NOMO-1 treated with DMSO at 0.1 percent for 48 hours (cell line): Measurements from ENCODE around the gene DEAF1.
"Not testable (repeated sequence)": the region's sequence is repeated elsewhere in the genome, so short reads cannot be mapped to it uniquely, and the experiment has no call there.

ENCODE experiments used
- DNase-seq: peaks from one replicate; lab custom pipeline; 2025; ENCODE audit not compliant: unreplicated experiment; lab: John Stamatoyannopoulos, UW

The DEAF1 gene, protein sequence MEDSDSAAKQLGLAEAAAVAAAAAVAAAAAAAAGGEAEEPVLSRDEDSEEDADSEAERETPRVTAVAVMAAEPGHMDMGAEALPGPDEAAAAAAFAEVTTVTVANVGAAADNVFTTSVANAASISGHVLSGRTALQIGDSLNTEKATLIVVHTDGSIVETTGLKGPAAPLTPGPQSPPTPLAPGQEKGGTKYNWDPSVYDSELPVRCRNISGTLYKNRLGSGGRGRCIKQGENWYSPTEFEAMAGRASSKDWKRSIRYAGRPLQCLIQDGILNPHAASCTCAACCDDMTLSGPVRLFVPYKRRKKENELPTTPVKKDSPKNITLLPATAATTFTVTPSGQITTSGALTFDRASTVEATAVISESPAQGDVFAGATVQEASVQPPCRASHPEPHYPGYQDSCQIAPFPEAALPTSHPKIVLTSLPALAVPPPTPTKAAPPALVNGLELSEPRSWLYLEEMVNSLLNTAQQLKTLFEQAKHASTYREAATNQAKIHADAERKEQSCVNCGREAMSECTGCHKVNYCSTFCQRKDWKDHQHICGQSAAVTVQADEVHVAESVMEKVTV

DNA sequence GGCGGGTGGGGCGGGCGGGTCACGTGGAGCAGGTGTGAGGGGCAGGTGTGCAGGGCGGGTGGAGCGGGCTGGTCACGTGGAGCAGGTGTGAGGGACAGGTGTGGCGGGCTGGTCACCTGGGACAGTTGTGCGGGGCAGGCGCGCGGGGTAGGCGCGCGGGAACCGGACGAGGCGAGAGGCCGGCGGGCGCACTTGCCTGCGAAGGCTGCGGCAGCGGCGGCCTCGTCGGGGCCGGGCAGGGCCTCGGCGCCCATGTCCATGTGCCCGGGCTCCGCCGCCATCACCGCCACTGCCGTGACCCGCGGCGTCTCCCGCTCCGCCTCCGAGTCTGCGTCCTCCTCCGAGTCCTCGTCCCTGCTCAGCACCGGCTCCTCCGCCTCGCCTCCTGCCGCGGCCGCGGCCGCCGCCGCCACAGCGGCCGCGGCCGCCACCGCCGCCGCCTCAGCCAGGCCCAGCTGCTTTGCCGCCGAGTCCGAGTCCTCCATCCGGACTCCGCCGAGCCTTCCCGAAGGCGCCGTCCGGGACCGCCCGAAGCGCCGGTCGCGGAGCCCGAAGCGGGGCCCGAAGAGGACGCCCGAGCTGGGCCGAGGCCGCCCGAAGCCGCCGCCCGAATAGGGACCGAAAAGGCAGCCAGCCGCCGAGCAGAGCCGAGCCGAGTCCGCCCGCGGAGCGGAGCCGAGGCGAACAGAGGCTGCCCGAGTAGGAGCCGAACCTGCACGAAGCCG, at the start of gene DEAF1:
Gene DEAF1, minus strand, starts transcription at position 660 of the 725 bp plus-strand sequence. Its CDS starts 175 bp downstream, at position 485.
- DNase-seq, result peak; percentile 97

DNA sequence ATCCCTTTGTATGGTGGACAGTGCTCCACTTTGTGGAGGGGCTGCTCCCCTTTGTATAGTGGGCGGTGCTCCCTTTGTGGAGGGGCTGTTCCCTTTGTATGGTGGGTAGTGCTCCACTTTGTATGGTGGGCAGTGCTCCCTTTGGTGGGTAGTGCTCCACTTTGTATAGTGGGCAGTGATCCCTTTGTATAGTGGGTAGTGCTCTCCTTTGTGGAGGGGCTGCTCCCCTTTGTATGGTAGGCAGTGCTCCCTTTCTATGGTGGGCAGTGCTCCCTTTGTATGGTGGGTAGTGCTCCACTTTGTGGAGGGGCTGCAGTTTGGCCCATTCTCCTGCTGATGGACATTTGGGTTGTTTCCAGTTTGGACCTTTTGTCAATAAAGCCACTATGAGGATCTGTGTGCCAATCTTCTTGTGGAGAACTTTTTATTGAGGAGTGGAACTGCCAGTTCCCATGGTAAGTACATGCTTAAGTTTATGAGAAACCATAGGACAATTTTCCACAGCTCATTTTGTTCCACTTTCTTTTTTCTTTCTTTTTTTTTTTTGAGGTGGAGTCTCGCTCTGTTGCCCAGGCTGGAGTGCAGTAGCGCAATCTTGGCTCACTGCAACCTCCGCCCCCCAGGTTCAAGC, 47.7 kb upstream of the DEAF1 start:
- no peak for DNase-seq

DNA sequence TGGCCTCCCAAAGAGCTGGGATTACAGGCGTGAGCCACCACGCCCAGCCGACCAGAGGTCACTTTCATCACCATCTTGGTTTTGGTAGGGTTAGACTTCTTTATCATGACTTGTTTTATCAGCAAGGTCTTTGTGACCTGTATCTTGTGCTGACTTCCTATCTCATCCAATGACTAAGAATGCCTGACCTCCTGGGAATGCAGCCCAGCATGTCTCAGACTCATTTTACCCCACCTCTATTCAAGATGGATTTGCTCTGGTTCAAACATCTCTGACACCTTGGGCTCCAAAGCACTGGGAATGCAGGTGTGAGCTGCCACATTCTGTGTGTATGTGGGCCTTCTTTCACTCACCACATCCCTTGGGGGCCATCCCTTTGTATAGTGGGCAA, 47.1 kb upstream of the DEAF1 start:
- DNase-seq, result no peak

DNA sequence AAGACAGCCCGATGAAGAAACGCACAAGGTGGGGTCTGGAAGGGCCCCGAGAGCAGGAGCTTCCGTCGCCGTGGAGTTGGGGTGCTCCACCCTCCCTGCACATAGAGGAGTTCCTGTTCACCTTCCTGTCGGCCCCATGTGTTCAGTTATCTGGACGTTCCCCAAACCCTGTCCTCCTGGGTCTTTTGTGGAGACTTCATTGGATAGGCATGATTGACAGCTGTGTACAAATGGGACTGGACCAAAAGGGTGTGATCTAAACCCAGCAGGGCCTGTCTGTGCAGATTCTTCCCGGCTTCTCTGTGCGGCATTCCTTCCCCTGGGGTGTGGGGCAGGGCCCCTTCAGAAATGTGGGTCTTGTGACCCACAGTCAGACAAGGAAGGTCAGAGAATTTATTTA, 42.9 kb upstream of the DEAF1 start:
- DNase-seq, result not testable (repeated sequence)

DNA sequence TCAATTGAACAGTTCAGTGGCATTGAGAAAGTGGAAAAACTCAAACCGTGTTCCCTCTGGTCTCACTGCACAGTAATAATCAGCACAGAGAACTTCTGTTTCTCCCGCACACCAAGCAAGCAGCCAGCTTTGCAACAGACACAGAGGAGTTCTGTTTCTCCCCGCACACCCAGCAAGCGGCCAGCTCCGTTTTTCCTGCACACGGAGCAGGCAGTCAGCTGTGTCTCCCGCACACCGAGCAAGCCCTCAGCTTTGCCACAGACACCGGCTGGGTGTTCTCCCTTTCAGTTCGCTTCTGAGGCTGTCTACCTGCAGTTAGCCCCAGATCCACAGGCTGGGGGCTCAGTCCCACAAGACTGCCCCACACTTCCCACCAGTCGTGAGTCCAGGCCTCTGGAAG, 42.3 kb upstream of the DEAF1 start:
- DNase-seq, result no peak

DNA sequence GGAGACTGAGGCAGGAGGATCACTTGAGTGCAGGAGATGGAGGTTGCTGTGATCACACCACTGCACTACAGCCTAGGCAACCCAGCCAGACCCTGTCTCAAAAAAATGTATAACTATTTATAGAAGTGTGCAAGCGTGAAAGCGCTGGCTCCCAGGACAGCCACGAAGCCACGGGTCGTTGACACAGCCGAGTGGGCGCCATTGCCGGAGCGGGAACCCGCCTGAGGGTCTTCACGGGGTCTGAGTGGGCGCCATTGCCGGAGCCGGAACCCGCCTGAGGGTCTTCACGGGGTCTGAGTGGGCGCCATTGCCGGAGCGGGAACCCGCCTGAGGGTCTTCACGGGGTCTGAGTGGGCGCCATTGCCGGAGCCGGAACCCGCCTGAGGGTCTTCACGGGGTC, 39.5 kb upstream of the DEAF1 start:
- not testable (repeated sequence) for DNase-seq

DNA sequence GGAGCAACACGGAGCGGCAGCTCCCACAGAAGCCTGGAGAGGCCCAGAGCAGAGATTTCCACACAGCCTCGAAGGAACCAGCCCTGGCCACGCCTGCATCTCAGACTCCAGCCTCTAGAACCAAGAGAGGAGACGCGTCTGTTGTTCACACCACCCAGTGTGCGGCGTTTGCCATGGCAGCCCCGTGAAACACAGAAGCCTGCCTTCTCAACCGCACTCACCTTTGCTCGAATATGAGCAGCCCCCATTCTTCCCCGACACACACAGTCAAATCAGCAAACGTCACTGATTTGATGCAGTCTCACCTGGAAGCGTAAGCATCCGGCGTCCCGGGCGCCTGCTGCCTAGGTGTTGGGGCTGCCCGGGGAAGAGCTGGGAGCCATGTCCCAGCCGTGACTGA, 38.0 kb upstream of the DEAF1 start:
- DNase-seq, result no peak

DNA sequence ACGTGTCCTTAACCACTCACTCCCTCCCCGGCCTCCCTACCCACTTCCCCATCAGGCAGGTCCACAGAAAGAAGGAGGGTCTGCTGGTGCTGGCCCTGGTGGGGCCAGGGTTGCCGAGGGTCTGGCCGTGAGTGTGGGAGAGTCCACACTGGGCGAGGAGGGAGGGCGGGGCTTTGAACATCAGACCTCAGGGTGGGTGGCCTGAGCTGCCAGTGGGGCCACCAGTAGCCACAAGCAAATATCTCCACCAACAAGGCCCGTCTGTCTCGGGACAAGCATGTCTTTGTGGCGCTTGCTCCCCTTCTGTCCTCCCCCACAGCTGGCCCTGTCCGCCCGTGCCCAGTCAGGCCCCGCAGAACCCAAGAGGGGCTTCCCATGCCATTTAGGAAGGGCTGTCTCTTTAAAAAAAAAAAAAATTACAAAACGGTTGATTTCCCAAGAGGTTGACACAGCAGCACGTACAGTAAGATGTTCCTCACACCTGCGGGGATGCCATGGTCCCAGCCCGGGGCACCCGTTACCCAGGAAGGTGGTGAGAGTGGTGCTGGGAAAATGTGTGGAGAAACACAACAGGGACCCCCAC, 34.6 kb upstream of the DEAF1 start:
- DNase-seq, result peak; percentile 33

DNA sequence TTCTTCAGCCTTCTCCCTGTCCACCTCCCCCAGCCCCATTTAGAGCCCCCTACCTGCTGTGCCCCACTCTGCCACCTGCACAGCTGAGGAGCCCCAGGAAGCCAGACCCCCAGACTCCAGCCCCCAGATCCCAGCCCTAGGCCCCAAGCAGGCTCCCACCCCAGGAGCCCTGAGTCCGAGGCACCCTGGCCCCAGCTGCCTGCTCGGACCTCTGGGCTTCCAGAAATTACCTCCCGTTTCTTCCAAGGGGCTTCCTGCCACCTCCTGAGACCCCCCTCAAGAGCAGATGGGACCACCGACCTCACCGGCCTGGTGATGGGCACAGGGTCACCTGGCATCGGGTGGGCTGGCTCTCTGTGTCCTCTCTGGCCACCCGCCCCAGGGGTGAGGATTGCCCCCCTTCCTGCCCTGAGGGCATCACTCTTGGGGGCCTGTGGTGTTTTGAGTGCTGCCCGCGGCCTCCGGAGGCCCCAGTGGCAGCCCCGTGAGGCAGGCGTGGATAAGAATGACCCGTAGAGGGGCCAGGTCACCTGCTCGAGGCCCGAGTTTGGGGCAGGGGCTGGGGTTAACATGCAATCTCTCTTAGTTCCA, 34.0 kb upstream of the DEAF1 start:
- DNase-seq, result no peak

DNA sequence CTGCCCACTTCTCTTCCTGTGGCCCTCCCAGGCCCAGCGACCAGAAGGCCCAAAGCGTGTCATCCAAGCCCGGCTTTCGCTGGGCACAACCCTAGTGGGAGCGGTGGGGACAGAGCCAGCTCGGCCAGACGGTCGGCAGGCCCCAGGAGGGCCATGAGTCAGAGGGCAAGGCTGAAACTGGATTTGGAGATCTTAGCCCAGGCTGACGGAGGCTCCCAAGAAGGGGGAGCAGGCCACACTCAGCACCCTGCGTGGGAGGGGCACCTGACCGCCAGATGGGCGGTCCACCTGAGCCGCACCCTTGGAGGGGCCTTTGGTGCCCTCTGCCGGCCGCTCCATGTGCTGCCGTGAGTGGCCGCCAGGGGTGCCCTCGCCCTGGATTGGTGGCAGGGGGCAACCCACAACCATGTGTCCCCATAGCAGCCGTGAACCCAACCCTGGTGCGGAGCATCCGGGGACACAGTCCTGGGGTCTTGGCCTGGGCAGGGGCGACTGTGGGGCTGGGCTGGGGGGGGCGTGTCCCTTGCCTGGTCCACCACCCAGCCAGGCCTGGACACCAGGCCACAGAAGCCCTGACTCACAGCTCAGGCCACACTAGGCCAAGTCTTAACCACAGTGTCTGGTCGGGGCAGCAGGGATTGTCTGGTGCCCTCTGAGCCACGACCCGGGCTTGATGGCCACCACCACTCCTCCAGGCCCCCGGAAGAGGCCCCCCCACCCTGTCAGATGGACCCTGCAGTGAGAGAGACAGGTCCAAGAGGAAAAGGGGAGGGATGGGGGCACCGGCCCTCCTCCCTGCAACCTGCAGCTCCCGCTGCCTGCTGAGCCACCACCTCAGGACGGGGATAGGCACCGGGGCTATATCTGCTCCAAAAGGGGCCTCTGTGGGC, 33.1 kb upstream of the DEAF1 start:
- DNase-seq, result peak; percentile 54

DNA sequence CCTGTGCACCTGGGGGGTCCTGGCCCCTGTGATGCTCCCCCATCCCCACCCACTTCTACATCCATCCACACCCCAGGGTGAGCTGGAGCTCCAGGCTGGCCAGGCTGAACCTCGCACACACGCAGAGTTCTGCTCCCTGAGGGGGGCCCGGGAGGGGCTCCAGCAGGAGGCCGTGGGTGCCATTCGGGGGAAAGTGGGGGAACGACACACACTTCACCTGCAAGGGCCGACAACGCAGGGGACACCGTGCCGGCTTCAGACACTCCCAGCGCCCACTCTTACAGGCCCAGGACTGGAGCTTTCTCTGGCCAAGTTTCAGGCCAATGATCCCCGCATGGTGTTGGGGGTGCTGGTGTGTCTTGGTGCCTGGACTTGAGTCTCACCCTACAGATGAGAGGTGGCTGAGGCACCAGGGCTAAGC, 32.3 kb upstream of the DEAF1 start:
- DNase-seq, result no peak

DNA sequence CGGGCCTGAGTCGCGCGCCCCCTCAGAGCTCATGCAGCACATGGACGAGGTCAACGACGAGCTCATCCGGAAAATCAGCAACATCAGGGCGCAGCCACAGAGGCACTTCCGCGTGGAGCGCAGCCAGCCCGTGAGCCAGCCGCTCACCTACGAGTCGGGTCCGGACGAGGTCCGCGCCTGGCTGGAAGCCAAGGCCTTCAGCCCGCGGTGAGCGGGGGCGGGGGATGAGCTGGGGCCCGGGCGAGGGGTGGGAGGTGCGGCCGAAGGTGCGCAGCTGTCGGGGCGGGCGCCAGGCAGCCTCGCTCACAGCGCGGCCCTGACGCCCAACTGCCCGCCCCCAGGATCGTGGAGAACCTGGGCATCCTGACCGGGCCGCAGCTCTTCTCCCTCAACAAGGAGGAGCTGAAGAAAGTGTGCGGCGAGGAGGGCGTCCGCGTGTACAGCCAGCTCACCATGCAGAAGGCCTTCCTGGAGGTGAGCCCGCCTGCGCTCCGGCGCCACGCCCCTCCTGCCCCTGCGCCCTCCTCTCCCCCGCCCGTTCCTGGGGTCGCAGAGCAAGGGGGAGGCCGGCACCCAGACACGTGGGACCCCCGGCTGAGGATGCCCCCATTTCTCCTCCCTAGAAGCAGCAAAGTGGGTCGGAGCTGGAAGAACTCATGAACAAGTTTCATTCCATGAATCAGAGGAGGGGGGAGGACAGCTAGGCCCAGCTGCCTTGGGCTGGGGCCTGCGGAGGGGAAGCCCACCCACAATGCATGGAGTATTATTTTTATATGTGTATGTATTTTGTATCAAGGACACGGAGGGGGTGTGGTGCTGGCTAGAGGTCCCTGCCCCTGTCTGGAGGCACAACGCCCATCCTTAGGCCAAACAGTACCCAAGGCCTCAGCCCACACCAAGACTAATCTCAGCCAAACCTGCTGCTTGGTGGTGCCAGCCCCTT, 31.5 kb upstream of the DEAF1 start:
- peak; percentile 41 for DNase-seq

DNA sequence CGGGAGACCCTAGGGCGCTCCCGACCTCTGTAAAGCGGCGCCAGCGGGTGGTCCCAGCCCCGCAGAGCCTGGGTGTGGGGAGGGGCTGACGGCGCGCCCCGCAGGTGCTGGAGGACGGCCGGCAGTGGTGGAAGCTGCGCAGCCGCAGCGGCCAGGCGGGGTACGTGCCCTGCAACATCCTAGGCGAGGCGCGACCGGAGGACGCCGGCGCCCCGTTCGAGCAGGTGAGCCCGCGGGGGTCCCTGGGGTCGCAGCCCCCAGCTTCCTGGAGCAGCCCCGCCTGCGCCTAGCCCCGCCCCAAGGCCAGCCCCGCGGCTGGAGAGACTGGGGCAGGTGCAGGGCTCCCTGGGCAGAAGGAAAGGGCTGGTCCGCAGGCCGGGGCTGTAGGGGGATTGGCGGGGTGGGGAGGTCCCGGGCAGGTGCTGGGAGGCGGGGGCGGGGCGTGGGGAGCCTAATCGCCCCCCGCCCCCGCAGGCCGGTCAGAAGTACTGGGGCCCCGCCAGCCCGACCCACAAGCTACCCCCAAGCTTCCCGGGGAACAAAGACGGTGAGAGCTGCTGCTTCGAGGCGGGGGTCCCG, 30.7 kb upstream of the DEAF1 start:
- DNase-seq, result no peak

DNA sequence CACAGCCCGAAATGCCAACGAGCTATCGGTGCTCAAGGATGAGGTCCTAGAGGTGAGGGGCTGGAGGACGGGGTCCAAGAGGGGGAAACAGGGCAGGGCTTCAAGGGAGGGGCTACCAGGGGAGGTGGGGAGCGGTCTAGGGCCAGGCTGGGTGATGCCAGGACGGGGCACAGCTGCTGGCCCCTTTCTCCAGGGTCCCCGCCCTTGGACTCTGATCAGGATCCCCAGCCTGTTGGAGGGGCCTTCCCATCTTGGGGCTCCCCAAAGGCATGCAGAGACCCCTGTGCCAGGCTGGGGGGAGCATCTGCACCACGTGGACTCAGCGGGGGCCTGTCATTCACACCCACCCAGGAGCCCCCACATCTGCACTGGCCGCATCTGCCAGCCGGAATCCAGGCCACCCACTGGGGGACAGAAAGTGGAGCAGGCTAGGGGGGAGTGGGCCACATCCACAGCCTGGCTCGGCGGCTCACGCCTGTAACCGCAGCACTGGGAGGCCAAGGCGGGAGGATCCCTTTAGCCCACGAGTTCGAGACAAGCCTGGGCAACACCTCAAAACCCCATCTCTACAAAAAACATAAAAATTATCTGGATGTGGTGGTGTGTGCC, 29.9 kb upstream of the DEAF1 start:
- DNase-seq, result no peak

DNA sequence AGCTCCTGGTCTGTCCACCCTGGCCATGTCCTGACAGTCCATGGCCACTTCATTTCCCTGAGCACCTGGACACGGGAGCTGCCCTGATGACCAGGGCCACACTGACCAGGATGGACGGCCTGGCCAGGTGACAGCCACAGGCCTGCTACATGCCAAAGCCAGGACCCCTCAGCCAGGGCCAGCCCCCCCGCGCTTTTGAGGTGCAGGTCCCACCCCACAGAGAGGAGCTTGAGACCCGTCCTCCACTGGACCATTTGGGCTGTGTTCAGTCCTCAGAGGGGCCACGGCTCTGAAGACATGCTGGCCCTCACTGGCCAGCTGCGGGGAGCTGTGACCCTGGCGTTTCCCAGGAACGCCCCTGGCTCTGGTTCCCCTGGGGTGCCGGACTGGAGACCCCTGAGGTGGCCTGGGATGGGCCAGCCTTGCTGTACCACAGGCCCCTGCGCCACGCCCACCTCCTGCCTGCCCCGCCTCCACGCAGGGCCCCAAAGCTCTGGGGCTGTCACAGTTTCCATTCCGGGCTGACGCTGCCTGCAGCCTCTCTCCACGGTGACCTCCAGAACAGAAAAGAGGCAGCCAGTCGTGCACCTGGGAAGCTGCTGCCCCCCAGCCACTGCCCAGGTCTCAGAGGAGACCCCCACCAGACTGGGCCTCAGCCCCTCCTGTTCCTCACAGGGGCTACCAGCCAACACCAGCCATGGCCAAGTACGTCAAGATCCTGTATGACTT, 29.2 kb upstream of the DEAF1 start:
- no peak for DNase-seq

DNA sequence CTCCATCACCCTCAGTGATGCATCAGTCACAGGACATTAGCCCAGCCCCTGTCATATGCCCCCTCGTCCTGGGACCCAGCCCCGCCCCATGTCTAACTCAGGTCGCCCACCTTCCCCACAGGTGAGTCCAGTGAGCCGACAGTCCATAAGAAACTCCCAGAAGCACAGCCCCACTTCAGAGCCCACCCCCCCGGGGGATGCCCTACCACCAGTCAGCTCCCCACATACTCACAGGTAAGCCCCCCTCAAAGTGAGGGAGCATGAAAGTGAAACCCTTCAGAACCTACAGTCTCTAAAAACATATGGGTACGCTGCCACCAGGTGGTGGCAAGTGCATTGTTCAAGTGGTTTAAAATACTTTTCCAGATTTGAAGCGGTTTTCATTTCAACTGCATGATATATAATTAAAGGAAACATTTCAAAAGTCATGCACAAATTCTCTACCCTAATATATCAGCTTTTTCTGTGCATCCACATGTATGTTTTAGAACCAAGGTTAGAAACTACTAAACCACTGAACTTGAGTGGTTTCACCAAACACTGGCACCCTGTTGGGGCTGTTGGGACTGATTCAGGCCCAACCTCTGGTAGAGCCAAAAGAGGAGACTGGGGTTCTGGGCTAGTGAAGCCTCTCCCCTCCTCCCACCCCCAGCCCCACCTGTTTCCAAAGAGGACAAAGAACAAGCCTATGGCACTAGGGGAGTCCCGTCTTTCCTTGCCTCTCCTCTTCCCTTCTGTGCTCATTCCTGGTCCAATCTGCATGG, 28.3 kb upstream of the DEAF1 start:
- DNase-seq, result peak; percentile 66
